ENCODE results near the gene RAB3GAP1. TPM values are rescaled to one million over a fixed set of nuclear protein-coding genes. Genes with fewer than 3 reads are reported as not detected.

The RAB3GAP1 gene
- polyA plus RNA-seq, 1 of the 3 experiments (the other 2 are of a cell fraction) = 10.9 TPM

GRCh38 chr2:135183822-135184221 lies 131.7 kb downstream of the RAB3GAP1 start:
- Histone ChIP-seq H2AFZ (ENCODE audit: low read depth) (no peak overlapping the region), H4K20me1 (ENCODE audit: insufficient read depth) (no peaks in the 10 kb centered on the region), H3K9me3 (no peaks in the 10 kb centered on the region), H3F3A (replicated peaks; ENCODE audit: insufficient read depth) (no peaks in the 10 kb centered on the region), H3K4me2 (no peak overlapping the region), H3K36me3 (replicated peaks in 1 of 2; ENCODE audit: control insufficient read depth in 1 of 2, insufficient read depth in 2 of 2, low read length in 1 of 2) (no peaks in the 10 kb centered on the region), H3K27ac (ENCODE audit: low read depth in 2 of 2, low read length in 1 of 2) (no peak overlapping the region), H3K27me3 (ENCODE audit: insufficient read depth) (no peaks in the 10 kb centered on the region), H3K4me3 (ENCODE audit: low read depth in 2 of 2, low read length in 1 of 2) (no peak overlapping the region), H3K9ac (no peak overlapping the region), H3K4me1 (ENCODE audit: control insufficient read depth in 1 of 2, insufficient read depth in 2 of 2, low read depth in 1 of 2, low read length in 1 of 2) (no peaks in the 10 kb centered on the region; a peak in 1 of 4 replicates), H3K9me2 (no peaks in the 10 kb centered on the region), H3K79me2 (ENCODE audit: insufficient read depth) (no peaks in the 10 kb centered on the region)
- 86% methylated on average over 1 of the region's 1 CpG for WGBS (ENCODE audit: low lambda C conversion rate)
- TF ChIP-seq JUND (IDR thresholded peaks at IDR 0.05) (no peak), CHD2 (IDR thresholded peaks at IDR 0.05; ENCODE audit: low read length, partially characterized antibody) (no peak), EZH2phosphoT487 (IDR thresholded peaks at IDR 0.05; ENCODE audit: borderline replicate concordance, low read depth) (no peak), MXI1 (IDR thresholded peaks at IDR 0.05; ENCODE audit: low read depth, low read length) (no peak), YY1 (IDR thresholded peaks at IDR 0.05; ENCODE audit: low read depth) (no peak), TCF12 (IDR thresholded peaks at IDR 0.05) (no peak), RFX5 (IDR thresholded peaks at IDR 0.05; ENCODE audit: low read length) (no peak), TAF1 (IDR thresholded peaks at IDR 0.05; ENCODE audit: borderline replicate concordance, low read depth, low read length) (no peak), RCOR1 (IDR thresholded peaks at IDR 0.05; ENCODE audit: low read length) (no peak), ZBTB33 (IDR thresholded peaks at IDR 0.05; ENCODE audit: borderline replicate concordance, low read depth) (no peak), NRF1 (IDR thresholded peaks at IDR 0.05; ENCODE audit: low read depth, low read length) (no peak)
- ChIA-PET CTCF (no interaction called here), POLR2A (no interaction called here)
- no peak for DNase-seq

GRCh38 chr2:135186054-135186453 lies 134.0 kb downstream of the RAB3GAP1 start:
- H3F3A ChIP-seq (replicated peaks; ENCODE audit: insufficient read depth) = no peaks in the 10 kb centered on the region
- H3K79me2 ChIP-seq (ENCODE audit: insufficient read depth) = no peaks in the 10 kb centered on the region
- ChIA-PET POLR2A (no interaction called here), CTCF (interaction anchor here (0.7 kb wide), 1 partner anchor 399 kb away, joined by 3 read pairs; no protein-coding TSS in a partner anchor)
- H3K36me3 ChIP-seq (replicated peaks in 1 of 2; ENCODE audit: control insufficient read depth in 1 of 2, insufficient read depth in 2 of 2, low read length in 1 of 2) = peaks cover 0 to 2% of the 10 kb centered on the region in 2 experiments
- H3K4me3 ChIP-seq (ENCODE audit: low read depth in 2 of 2, low read length in 1 of 2) = no peak overlapping the region
- H3K27ac ChIP-seq (ENCODE audit: low read depth in 2 of 2, low read length in 1 of 2) = no peak overlapping the region
- H2AFZ ChIP-seq (ENCODE audit: low read depth) = no peak overlapping the region
- WGBS (ENCODE audit: low lambda C conversion rate) = 90% methylated on average over 2 of the region's 5 CpGs
- no peaks in the 10 kb centered on the region for H3K9me3 ChIP-seq
- H3K9ac ChIP-seq = no peak overlapping the region
- no peak overlapping the region for H3K4me2 ChIP-seq
- H3K4me1 ChIP-seq (ENCODE audit: control insufficient read depth in 1 of 2, insufficient read depth in 2 of 2, low read depth in 1 of 2, low read length in 1 of 2) = no peaks in the 10 kb centered on the region; a peak in 1 of 4 replicates
- no peak for DNase-seq
- H4K20me1 ChIP-seq (ENCODE audit: insufficient read depth) = no peaks in the 10 kb centered on the region
- H3K9me2 ChIP-seq = no peaks in the 10 kb centered on the region
- H3K27me3 ChIP-seq (ENCODE audit: insufficient read depth) = no peaks in the 10 kb centered on the region
- TF ChIP-seq FOSL2 (IDR thresholded peaks at IDR 0.05; ENCODE audit: borderline replicate concordance, low read depth) (no peak), RAD21 (IDR thresholded peaks at IDR 0.05; ENCODE audit: low read length) (no peak), TAF1 (IDR thresholded peaks at IDR 0.05; ENCODE audit: borderline replicate concordance, low read depth, low read length) (no peak), PBX3 (IDR thresholded peaks at IDR 0.05) (no peak), TEAD4 (IDR thresholded peaks at IDR 0.05; ENCODE audit: borderline replicate concordance, insufficient read depth) (no peak), ZBTB33 (IDR thresholded peaks at IDR 0.05; ENCODE audit: borderline replicate concordance, low read depth) (no peak), USF2 (IDR thresholded peaks at IDR 0.05; ENCODE audit: borderline replicate concordance, low read depth, low read length) (no peak), CHD2 (IDR thresholded peaks at IDR 0.05; ENCODE audit: low read length, partially characterized antibody) (no peak), EZH2phosphoT487 (IDR thresholded peaks at IDR 0.05; ENCODE audit: borderline replicate concordance, low read depth) (no peak), RXRA (IDR thresholded peaks at IDR 0.05; ENCODE audit: borderline replicate concordance, low read depth) (no peak), JUND (IDR thresholded peaks at IDR 0.05) (no peak), FOXJ3 (CRISPR knock-in tag; IDR thresholded peaks at IDR 0.05) (no peak), IRF3 (IDR thresholded peaks at IDR 0.05; ENCODE audit: low read depth, low read length) (no peak), GABPA (IDR thresholded peaks at IDR 0.05; ENCODE audit: low read depth) (no peak), SMC3 (IDR thresholded peaks at IDR 0.05; ENCODE audit: low read depth, low read length) (no peak), RCOR1 (IDR thresholded peaks at IDR 0.05; ENCODE audit: low read length) (no peak), MXI1 (IDR thresholded peaks at IDR 0.05; ENCODE audit: low read depth, low read length) (no peak), RFX5 (IDR thresholded peaks at IDR 0.05; ENCODE audit: low read length) (no peak)

All from SK-N-SH (cell line).